K562 treated with DMSO at 1 percent for 24 hours (cell line): ENCODE data around the gene DYRK2. TPM values are rescaled to one million over a fixed set of nuclear protein-coding genes. Genes with fewer than 3 reads are reported as not detected.

Experiments used
- total RNA-seq: library from RNA; unstranded; fragments of 300-600 nt; gene quantifications from 2 replicates; pipeline ENCODE4 v1.2.3, GENCODE V29; 2022; ENCODE audit warnings: low read depth; ENCODE audit not compliant: insufficient read depth

The DYRK2 gene
- total RNA-seq, result 6.8 TPM in 2 replicates

GRCh38 chr12:67648521-67649260, at the start of gene DYRK2:
Gene DYRK2, plus strand, starts transcription at chr12:67648745. Its CDS starts 389 bp downstream, at chr12:67649134.

